AG04450 (cell line): ENCODE measurements around the gene NRG3. TPM values are rescaled to one million over a fixed set of nuclear protein-coding genes. Genes with fewer than 3 reads are reported as not detected.

ENCODE experiments used
- CTCF ChIA-PET: fragments of 300-600, 350-600 bp; formaldehyde crosslinking; extraction: SDS; loops from one replicate; lab custom pipeline; 2022; ENCODE audit warnings: antibody characterized with exemption, inconsistent platforms; lab: Charles Lee
- POLR2A ChIA-PET: fragments of 350-600 bp; formaldehyde crosslinking; extraction: SDS; loops from one replicate; lab custom pipeline; 2021; ENCODE audit warnings: antibody characterized with exemption, inconsistent platforms; lab: Yijun Ruan, JAX
- DNase-seq: peaks from one replicate; pipeline ENCODE4 v3.0.0-alpha.2; 2011; ENCODE audit warnings: low read depth, low spot score
- H3K27ac ChIP-seq: one replicate; pipeline ENCODE4 v1.5.1; 2012; ENCODE audit warnings: low read depth, low read length, control low read depth
- H3K27me3 ChIP-seq: one replicate; pipeline ENCODE4 v1.6.0; 2012; ENCODE audit warnings: low read length; ENCODE audit not compliant: control insufficient read depth, insufficient read depth
- H3K4me3 ChIP-seq: 2 replicates; pipeline ENCODE4 v1.5.1; 2011; ENCODE audit warnings: mild to moderate bottlenecking, low read depth, low read length, control low read depth
- H3K9me3 ChIP-seq: 2 replicates; pipeline ENCODE4 v1.5.1; 2012; ENCODE audit warnings: low read length; ENCODE audit not compliant: control insufficient read depth, insufficient read depth
- CTCF ChIP-seq: IDR thresholded peaks from 2 replicates; pipeline ENCODE4 v1.5.1; 2011; ENCODE audit warnings: low read depth, low read length, control low read depth, inconsistent platforms
- polyA plus RNA-seq: library from polyadenylated mRNA; depleted of rRNA; stranded (reverse); fragments of >200 nt; gene quantifications from 2 replicates; pipeline ENCODE4 v1.2.3, GENCODE V29; 2011

NRG3 gene
- polyA plus RNA-seq, 1 experiment, result not detected

DNA sequence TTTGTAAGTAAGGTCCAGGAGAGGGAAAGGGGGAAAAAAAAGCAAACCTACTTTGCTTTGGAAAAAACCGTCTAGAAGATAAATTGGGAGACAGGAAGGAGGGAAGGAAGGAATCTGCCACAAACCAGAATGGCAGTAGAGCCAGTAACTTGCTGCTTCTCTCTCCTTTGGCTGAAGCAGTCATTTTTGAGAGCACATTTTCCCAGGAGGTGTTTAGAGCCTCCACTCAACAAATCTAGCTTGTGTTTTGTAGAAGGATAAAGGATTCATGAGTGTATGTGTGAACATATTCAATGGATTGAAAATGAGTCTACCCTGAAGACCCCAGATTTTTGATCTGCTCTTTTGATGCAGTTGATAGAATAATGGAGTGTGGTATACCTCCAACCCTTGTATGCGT lies 2.6 kb downstream of the NRG3 start:
- POLR2A ChIA-PET, result no interaction called here
- no peak overlapping the region for H3K27ac ChIP-seq
- CTCF ChIA-PET, result no interaction called here
- no peak for TF ChIP-seq CTCF
- no peak for DNase-seq
- H3K27me3 ChIP-seq, result peaks cover 7% of the 10 kb centered on the region
- H3K9me3 ChIP-seq, result peaks cover 3% of the 10 kb centered on the region; the same call in 1 of the 2 replicates
- no peak overlapping the region for H3K4me3 ChIP-seq

- DNase-seq, result no peak
- ChIA-PET CTCF (no interaction called here), POLR2A (no interaction called here)
- Histone ChIP-seq H3K9me3 (no peaks in the 10 kb centered on the region), H3K27ac (no peak overlapping the region), H3K27me3 (peaks cover 2% of the 10 kb centered on the region), H3K4me3 (no peak overlapping the region)
- TF ChIP-seq CTCF, result no peak
Measured at GRCh38 chr10:81882011-81882410, 7.0 kb downstream of the NRG3 start.

DNA sequence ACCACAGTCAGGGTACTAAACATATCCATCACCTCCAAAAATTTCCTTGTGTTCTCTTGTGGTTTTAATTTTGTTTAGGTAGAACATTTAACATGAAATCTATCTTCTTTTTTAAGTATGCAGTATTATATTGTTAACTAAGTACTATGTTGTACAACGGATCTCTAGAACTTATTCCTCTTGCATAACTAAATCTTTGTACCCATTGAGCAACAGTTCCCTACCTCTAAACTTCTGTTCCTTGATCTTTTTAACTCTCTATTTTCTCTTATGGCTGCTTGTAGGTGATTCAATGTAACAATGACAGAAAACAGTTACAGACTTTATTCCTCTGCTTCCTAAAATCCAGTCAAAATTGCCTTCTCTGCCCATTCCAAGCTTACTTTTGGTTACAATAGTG lies 9.9 kb downstream of the NRG3 start:
- CTCF ChIA-PET, result no interaction called here
- POLR2A ChIA-PET, result no interaction called here
- Histone ChIP-seq H3K27me3 (no peaks in the 10 kb centered on the region), H3K27ac (no peak overlapping the region), H3K9me3 (peaks cover 4% of the 10 kb centered on the region; the same call in 1 of the 2 replicates), H3K4me3 (no peak overlapping the region)
- DNase-seq, result no peak
- no peak for TF ChIP-seq CTCF

DNA sequence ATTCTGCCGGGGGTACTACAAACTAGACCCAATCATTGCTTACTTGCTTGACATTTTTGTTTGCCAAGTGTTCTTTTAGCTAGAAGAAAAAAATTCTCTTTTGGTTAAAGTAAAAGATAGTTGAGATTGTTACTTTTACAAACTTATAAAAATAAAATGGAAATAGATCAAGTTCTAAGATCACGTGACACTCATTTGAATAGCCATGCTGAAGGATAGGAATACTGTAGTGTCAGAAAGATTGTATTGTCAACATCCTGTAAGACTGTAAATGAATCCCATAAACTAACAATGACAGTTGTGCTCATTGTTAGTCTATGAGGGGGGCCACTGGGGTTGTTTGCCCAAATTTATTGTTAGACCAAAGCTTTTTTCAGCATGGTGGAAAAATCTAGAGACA lies 10.5 kb downstream of the NRG3 start:
- TF ChIP-seq CTCF, result no peak
- no peak for DNase-seq
- no peaks in the 10 kb centered on the region for H3K27me3 ChIP-seq
- no peak overlapping the region for H3K4me3 ChIP-seq
- ChIA-PET POLR2A (no interaction called here), CTCF (no interaction called here)
- no peak overlapping the region for H3K27ac ChIP-seq
- peaks cover 4% of the 10 kb centered on the region; the same call in 1 of the 2 replicates for H3K9me3 ChIP-seq

DNA sequence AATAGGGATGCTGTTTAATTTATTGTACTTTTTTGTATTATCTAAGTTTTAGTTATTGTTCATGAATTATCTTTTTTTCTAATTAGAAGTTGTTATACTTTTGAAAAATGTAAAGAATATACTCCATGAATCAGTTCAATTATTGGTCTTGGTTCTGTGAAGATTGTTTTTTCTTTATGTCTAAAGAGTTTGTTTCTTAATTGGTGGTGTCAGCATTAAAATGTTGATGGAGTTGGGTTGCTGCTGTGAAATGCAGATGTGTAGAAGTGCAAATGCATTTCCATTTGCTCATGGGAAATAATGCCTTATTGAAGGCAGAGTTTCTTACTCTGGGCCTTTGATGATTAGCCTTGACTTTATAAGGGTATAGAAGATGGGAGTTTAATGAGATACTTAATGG lies 11.9 kb downstream of the NRG3 start:
- DNase-seq, result no peak
- no peaks in the 10 kb centered on the region for H3K27me3 ChIP-seq
- H3K4me3 ChIP-seq, result no peak overlapping the region
- no peak for TF ChIP-seq CTCF
- H3K9me3 ChIP-seq, result peaks cover 8% of the 10 kb centered on the region; the same call in 1 of the 2 replicates
- POLR2A ChIA-PET, result no interaction called here
- CTCF ChIA-PET, result no interaction called here
- no peak overlapping the region for H3K27ac ChIP-seq
